HUES6 (cell line): ENCODE data around the gene ITGAE.
"Not testable (repeated sequence)": the region's sequence is repeated elsewhere in the genome, so short reads cannot be mapped to it uniquely, and the experiment has no call there.

Source experiments
- H3K27ac ChIP-seq: 2 replicates; pipeline ENCODE4 v1.7.0; 2013; ENCODE audit warnings: low read depth, mild to moderate bottlenecking, low read length, inconsistent platforms
- H3K27me3 ChIP-seq: 2 replicates; pipeline ENCODE4 v1.6.1; 2013; ENCODE audit warnings: low read length; ENCODE audit not compliant: control insufficient read depth, insufficient read depth
- H3K36me3 ChIP-seq: 2 replicates; pipeline ENCODE4 v1.6.1; 2013; ENCODE audit warnings: low read length; ENCODE audit not compliant: control insufficient read depth, insufficient read depth
- H3K4me1 ChIP-seq: 2 replicates; pipeline ENCODE4 v1.6.1; 2013; ENCODE audit warnings: low read length; ENCODE audit not compliant: control insufficient read depth, insufficient read depth
- H3K4me3 ChIP-seq: 2 replicates; pipeline ENCODE4 v1.5.1; 2013; ENCODE audit warnings: low read depth, low read length
- H3K9ac ChIP-seq: one replicate; pipeline ENCODE4 v1.6.1; 2013; ENCODE audit warnings: mild to moderate bottlenecking, low read length
- H3K9me3 ChIP-seq: 2 replicates; pipeline ENCODE4 v1.6.1; 2013; ENCODE audit warnings: low read depth, low read length; ENCODE audit not compliant: control insufficient read depth, insufficient read depth

ITGAE gene

DNA sequence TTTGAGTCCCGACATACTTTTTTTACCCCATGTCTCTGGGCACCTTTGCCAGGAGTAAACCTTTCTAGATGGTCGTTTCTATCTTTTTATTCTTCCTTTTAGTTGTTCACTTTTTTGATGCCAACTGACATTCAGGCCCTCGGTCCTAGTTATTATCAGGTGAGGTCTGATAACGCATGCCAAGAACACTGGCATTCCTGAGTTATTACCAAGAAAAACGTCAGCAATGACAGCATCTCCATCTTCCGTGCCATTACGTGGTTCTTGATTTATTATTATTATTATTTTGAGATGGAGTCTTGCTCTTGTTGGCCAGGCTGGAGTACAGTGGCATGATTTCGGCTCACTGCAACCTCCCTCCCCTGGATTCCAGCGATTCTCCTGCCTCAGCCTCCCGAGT, 55.9 kb downstream of the ITGAE start:
- Histone ChIP-seq H3K27me3 (no peaks in the 10 kb centered on the region), H3K9ac (no peak overlapping the region), H3K4me1 (peaks cover 3% of the 10 kb centered on the region; the same call in 1 of the 2 replicates), H3K36me3 (no peaks in the 10 kb centered on the region), H3K27ac (no peak overlapping the region), H3K9me3 (no peaks in the 10 kb centered on the region), H3K4me3 (no peak overlapping the region)

DNA sequence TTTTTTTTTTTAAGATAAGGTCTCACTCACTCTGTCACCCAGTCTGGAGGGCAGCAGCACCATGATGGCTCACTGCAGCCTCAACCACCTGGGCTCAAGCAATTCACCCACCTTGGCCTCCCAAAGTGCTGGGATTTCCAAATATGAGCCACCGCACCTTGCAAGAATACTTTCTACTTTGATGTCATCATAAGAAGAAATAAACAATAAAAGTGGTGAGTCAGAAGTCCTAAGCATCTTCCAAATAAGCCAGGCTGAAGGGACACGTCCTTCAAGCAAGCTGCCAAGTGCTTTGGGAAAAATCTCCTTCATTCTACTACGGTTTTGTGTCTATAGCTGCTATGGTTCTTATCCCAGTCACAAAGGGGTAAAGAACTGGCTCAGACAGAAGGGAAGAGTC, 57.0 kb downstream of the ITGAE start:
- Histone ChIP-seq H3K9ac (no peak overlapping the region), H3K27me3 (no peaks in the 10 kb centered on the region), H3K36me3 (no peaks in the 10 kb centered on the region), H3K4me3 (no peak overlapping the region), H3K4me1 (peaks cover 7% of the 10 kb centered on the region), H3K27ac (no peak overlapping the region), H3K9me3 (no peaks in the 10 kb centered on the region)

DNA sequence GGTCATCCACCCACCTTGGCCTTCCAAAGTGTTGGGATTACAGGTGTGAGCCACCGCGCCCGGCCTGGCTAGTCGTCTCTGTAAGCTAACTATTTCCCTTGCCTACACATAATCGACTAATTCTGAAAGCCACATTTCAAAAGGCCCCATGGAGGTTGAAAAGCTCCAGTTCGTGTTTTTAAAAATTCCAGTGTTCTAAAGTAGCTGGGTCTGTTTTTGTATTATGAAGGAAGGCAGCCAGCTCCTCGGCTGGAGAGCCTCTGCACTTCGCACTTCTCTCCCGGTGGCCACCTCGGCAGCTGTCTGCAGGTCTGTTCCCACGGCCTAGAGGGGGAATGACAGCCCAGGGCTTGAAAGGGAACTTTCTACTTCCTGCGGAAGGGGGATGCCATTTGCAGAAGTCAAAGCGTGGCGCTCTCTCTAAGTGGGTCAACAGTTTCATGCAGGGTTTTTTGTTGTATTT, 60.3 kb downstream of the ITGAE start:
- no peak overlapping the region for H3K4me3 ChIP-seq
- H3K27me3 ChIP-seq: no peaks in the 10 kb centered on the region; the same call in 1 of the 2 replicates
- no peaks in the 10 kb centered on the region for H3K9me3 ChIP-seq
- H3K36me3 ChIP-seq: no peaks in the 10 kb centered on the region
- H3K4me1 ChIP-seq: peaks cover 16% of the 10 kb centered on the region
- H3K27ac ChIP-seq: no peak overlapping the region
- no peak overlapping the region for H3K9ac ChIP-seq

DNA sequence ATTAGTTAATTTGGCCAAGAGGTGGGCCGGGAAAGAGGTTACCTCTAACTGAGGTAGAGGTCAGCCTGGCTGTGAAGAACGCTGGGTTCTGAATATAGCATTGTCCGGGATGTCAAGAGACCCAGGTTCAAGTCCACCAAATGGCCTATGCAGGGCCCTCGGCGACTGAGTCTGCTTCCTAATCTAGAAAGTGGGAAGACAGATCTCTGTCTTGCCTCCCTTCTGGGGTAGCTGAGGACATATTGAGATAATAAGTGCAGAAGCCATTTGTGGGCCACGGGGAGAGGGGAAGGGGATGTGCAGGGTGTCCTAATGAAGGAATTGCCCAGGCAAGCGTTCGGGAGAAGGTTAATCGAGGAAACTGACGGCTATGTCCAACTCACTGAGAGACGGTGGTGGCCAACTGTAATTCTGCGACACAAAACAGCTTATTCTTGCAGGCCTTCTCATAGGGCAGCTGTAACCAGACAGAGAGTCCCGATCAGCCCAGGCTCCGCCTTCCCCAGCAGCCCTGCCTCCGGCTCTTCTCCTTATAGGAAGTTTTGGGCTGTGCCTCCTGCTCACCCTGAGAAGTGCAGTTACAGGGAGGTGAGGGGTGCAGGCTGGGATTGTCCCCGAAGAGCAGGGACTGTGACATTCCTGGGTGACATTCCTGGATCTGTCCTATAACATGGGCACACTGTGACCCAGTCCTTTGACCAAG, 61.4 kb downstream of the ITGAE start:
- Histone ChIP-seq H3K27ac (no peak overlapping the region), H3K36me3 (no peaks in the 10 kb centered on the region), H3K4me1 (peaks cover 15% of the 10 kb centered on the region), H3K4me3 (no peak overlapping the region), H3K27me3 (no peaks in the 10 kb centered on the region; the same call in 1 of the 2 replicates), H3K9me3 (no peaks in the 10 kb centered on the region), H3K9ac (no peak overlapping the region)

DNA sequence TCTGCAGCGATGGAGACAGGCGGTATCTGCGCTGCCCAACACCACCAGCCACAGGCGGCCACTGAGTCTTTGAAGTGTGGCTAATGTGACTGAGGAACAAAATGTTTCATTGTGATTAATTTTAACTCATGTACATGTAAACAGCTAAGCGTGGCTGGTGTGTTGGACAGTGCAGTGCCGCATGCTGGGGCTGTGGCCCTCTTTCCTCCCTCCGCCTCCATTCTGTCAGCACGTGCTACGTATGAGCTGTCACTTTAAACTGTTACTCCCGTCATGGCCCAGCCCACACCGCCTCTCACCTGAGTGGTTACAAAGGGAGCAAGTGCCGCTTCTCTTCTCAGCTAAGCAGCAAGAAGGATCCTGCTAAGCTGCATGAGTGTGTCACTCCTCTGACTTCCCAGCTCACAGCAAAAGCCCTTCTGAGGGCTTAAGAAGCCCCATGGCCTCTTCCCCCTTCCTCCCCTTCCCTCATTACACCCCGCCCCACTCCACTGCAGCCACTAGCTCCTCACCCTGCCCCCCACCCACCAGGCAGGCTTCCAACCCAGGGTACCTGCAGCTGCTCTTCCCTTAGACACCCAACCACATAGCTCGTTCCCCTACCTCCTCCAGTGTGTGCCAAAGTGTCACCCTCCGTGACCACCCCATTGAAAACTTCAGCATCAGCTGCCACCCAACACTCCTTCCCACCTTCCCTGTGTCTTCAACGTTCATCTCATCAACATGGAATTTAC, 62.3 kb downstream of the ITGAE start:
- H3K27ac ChIP-seq: no peak overlapping the region
- no peak overlapping the region for H3K4me3 ChIP-seq
- no peak overlapping the region for H3K9ac ChIP-seq

DNA sequence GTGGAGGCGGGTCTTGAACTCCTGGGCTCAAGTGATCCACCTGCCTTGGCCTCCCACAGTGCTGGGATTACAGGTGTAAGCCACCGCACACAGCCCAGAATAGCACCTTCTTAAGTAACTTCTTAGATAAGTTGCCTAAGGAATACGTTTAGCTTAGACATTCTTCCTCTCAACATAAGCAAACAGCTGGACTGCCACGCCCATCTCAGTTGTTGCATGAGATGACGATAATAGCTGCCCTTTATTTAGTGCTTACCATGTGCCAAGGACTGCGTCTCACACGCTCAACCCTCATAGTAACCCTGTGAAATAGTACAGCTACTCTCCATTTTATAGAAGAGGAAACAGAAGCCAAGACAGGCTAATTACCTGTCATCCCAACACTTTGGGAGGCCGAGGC, 65.5 kb downstream of the ITGAE start:
- no peaks in the 10 kb centered on the region for H3K36me3 ChIP-seq

More for the DNA sequence above, 62.3 kb downstream of the ITGAE start:
- Histone ChIP-seq H3K27me3 (no peaks in the 10 kb centered on the region; the same call in 1 of the 2 replicates), H3K36me3 (no peaks in the 10 kb centered on the region), H3K9me3 (no peaks in the 10 kb centered on the region), H3K4me1 (peaks cover 15% of the 10 kb centered on the region)

DNA sequence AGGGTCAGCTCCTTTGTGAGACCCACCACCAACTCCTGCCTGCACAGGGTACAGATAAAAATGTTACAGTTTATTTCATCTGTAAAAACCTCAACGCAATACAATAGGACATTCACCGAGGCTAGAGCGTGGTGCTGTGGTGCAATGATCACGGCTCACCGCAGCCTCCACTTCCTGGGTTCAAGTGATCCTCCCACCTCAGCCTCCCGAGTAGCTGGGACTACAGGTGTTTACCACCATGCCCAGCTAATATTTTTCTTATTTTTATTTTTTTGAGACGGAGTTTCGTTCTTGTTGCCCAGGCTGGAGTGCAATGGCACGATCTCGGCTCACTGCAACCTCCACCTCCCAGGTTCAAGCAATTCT, 66.1 kb downstream of the ITGAE start:
- H3K4me1 ChIP-seq: peaks cover 20% of the 10 kb centered on the region
- not testable (repeated sequence) for H3K9ac ChIP-seq, H3K36me3 ChIP-seq, H3K9me3 ChIP-seq, H3K27me3 ChIP-seq, H3K4me3 ChIP-seq, H3K27ac ChIP-seq

More for the DNA sequence above, 65.5 kb downstream of the ITGAE start:
- Histone ChIP-seq H3K4me3 (no peak overlapping the region), H3K27ac (no peak overlapping the region), H3K4me1 (peaks cover 21% of the 10 kb centered on the region), H3K9me3 (no peaks in the 10 kb centered on the region), H3K27me3 (no peaks in the 10 kb centered on the region; the same call in 1 of the 2 replicates), H3K9ac (no peak overlapping the region)

DNA sequence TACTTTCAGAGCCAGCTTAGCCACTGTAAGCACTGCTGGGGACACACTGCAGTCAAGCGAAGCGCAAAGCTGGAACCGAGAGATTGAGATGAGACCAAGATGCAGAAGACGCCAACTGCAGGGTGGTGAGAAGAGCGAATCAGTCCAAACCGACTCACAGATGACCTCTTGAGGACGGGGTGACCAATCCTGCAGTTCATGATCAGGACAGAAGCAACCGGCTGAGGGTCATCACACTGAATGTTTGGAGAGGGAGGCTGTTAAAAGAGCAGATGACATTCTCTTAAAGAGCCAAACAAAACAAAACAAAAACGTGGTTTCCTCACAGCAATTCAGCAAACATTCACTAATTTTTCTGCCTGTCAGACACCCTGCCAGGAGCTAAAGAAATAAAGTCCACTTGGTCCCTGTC, 68.8 kb downstream of the ITGAE start:
- Histone ChIP-seq H3K9ac (no peak overlapping the region), H3K27me3 (no peaks in the 10 kb centered on the region; the same call in 1 of the 2 replicates), H3K4me1 (peaks cover 7% of the 10 kb centered on the region; the same call in 1 of the 2 replicates), H3K4me3 (no peak overlapping the region), H3K36me3 (peaks cover 9% of the 10 kb centered on the region), H3K9me3 (no peaks in the 10 kb centered on the region), H3K27ac (no peak overlapping the region)

DNA sequence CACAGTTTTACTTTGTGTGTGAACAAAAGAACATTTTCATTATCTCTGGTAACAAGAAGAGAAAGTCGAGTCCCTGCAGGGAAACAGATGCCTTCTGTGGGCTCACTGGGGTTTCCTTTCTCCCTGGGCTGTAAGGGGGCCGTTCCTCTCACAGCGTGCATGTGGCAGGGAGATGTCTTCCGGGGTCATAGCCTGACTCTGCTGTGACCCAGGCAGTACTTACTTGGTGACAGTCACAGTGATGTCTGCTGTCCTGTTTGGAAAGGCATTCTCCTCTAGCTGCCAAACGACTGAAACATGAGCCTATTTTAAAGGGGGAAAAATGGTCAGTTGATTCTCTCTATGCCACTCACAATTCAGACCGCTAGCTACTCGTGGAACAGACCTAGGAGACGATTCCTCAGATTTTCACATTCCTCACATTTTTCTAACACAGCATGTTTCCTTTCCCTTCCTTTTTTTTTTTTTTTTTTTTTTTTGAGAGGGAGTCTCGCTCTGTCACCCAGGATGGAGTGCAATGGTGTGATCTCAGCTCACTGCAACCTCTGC, 70.0 kb downstream of the ITGAE start:
- Histone ChIP-seq H3K27ac (no peak overlapping the region), H3K36me3 (peaks cover 19% of the 10 kb centered on the region), H3K4me1 (peaks cover 7% of the 10 kb centered on the region; the same call in 1 of the 2 replicates), H3K9me3 (no peaks in the 10 kb centered on the region), H3K27me3 (no peaks in the 10 kb centered on the region), H3K4me3 (no peak overlapping the region), H3K9ac (no peak overlapping the region)

DNA sequence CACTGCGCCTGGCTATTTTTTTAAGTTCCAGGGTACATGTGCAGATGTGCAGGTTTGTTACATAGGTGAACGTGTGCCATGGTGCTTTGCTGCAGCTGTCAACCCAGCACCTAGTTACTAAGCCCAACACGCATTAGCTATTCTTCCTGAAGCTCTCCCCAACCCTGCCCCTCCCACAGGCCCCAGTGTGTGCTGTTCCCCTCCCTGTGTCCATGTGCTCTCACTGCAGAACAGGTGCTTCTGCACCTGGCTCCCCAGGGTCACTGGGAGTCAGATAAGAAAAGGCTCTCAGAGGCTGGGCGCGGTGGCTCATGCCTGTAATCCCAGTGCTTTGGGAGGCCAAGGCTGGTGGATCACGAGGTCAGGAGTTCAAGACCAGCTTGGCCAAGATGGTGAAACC, 71.1 kb downstream of the ITGAE start:
- no peak overlapping the region for H3K4me3 ChIP-seq
- H3K4me1 ChIP-seq: peaks cover 11% of the 10 kb centered on the region
- H3K36me3 ChIP-seq: peaks cover 29% of the 10 kb centered on the region
- no peak overlapping the region for H3K27ac ChIP-seq
- no peaks in the 10 kb centered on the region for H3K9me3 ChIP-seq
- no peaks in the 10 kb centered on the region for H3K27me3 ChIP-seq
- H3K9ac ChIP-seq: no peak overlapping the region

DNA sequence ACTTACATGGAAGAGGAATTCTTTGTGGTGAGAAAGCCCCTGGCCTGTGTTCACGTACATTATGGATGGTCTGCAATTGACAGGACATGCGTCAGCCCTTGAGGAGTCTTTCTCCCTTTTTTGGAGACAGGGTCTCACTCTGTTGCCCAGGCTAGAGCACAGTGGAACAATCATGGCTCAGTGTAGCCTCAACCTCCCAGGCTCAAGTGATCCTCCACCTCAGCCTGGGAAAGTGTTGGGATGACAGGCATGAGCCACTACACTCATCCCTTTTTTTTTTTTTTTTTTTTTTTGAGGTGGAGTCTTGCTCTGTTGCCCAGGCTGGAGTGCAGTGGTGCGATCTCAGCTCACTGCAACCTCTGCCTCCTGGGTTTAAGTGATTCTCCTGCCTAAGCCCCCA, 72.9 kb downstream of the ITGAE start:
- not testable (repeated sequence) for H3K27ac ChIP-seq, H3K9me3 ChIP-seq, H3K4me3 ChIP-seq, H3K27me3 ChIP-seq, H3K9ac ChIP-seq
- Histone ChIP-seq H3K4me1 (peaks cover 15% of the 10 kb centered on the region), H3K36me3 (peaks cover 29% of the 10 kb centered on the region)
